OCI-LY7 (cell line): ENCODE measurements around the gene SRCIN1. TPM values are rescaled to one million over a fixed set of nuclear protein-coding genes. Genes with fewer than 3 reads are reported as not detected.

Experiments used
- BruUV-seq: library from RNA; stranded (reverse); fragments of 400-500 nt; replicated peaks from 2 replicates; lab custom pipeline; 2021; lab: Mats Ljungman, UMichigan
- CTCF ChIA-PET: fragments of 300-600 bp; sonication (Branson Sonifier 250); formaldehyde crosslinking; loops from one replicate; lab custom pipeline; 2022; ENCODE audit warnings: antibody characterized with exemption; ENCODE audit not compliant: unreplicated experiment; lab: Charles Lee
- POLR2A ChIA-PET: fragments of 300-600 bp; sonication (Branson Sonifier 250); formaldehyde crosslinking; loops from one replicate; lab custom pipeline; 2022; ENCODE audit warnings: antibody characterized with exemption; lab: Charles Lee
- DNase-seq: peaks from one replicate; pipeline ENCODE4 v3.0.0-alpha.2; 2015; ENCODE audit warnings: low spot score
- H2AFZ ChIP-seq: fragments of 200-600 bp; sonication (generic), shearing (Covaris generic); 2 replicates; pipeline ENCODE4 v1.6.1; 2014; ENCODE audit warnings: mild to moderate bottlenecking, antibody characterized with exemption, low read length, moderate library complexity
- H3K27ac ChIP-seq: fragments of 200-600 bp; sonication (generic); 2 replicates; pipeline ENCODE4 v1.5.1; 2014; ENCODE audit warnings: mixed run types, low read depth, mild to moderate bottlenecking, moderate library complexity, low read length, inconsistent platforms; ENCODE audit not compliant: poor library complexity, severe bottlenecking
- H3K36me3 ChIP-seq: fragments of 200-600 bp; sonication (generic); 2 replicates; pipeline ENCODE4 v1.6.1; 2014; ENCODE audit warnings: mild to moderate bottlenecking, antibody characterized with exemption, low read length, moderate library complexity, mixed read lengths; ENCODE audit not compliant: insufficient read depth
- H3K4me1 ChIP-seq: fragments of 200-600 bp; sonication (generic); 2 replicates; pipeline ENCODE4 v1.5.1; 2014; ENCODE audit warnings: mild to moderate bottlenecking, low read length; ENCODE audit not compliant: insufficient read depth, poor library complexity, severe bottlenecking
- H3K4me2 ChIP-seq: fragments of 200-600 bp; sonication (generic); 2 replicates; pipeline ENCODE4 v1.6.1; 2014; ENCODE audit warnings: mild to moderate bottlenecking, low read length
- H3K4me3 ChIP-seq: fragments of 200-600 bp; sonication (generic); 2 replicates; pipeline ENCODE4 v1.5.1; 2014; ENCODE audit warnings: mild to moderate bottlenecking, low read depth, low read length; ENCODE audit not compliant: poor library complexity, severe bottlenecking
- H3K79me2 ChIP-seq: fragments of 200-600 bp; sonication (generic); 2 replicates; pipeline ENCODE4 v1.6.1; 2016; ENCODE audit warnings: low read depth, mild to moderate bottlenecking, low read length, moderate library complexity, mixed read lengths; ENCODE audit not compliant: insufficient read depth
- H3K9me2 ChIP-seq: fragments of 200-600 bp; sonication (generic); 2 replicates; pipeline ENCODE4 v1.6.1; 2016; ENCODE audit warnings: mild to moderate bottlenecking, low read length, mixed read lengths; ENCODE audit not compliant: insufficient read depth
- H3K9me3 ChIP-seq: fragments of 200-600 bp; sonication (generic); 2 replicates; pipeline ENCODE4 v1.6.1; 2014; ENCODE audit warnings: mild to moderate bottlenecking, mixed run types, low read length, mixed read lengths
- H4K20me1 ChIP-seq: fragments of 200-600 bp; sonication (generic); 2 replicates; pipeline ENCODE4 v1.6.1; 2014; ENCODE audit warnings: mild to moderate bottlenecking, antibody characterized with exemption, low read length, moderate library complexity, mixed read lengths; ENCODE audit not compliant: insufficient read depth
- EZH2phosphoT487 ChIP-seq: fragments of 200-600 bp; sonication (generic); IDR thresholded peaks from 2 replicates; pipeline ENCODE4 v1.6.1; 2018; ENCODE audit warnings: low read depth, borderline replicate concordance, mild to moderate bottlenecking, mixed run types, antibody characterized with exemption, low read length, moderate library complexity, mixed read lengths
- intact Hi-C: fragments of 100-400 bp; cut with micrococcal nuclease; formaldehyde crosslinking; loops from one replicate; pipeline ENCODE4 v1.10.0; 2022; ENCODE audit not compliant: unreplicated experiment
- total RNA-seq, 2 experiments: library from RNA; depleted of rRNA in 1 of 2; stranded (reverse); fragments of >200 nt in 1 of 2; shearing (Covaris generic) in 1 of 2; gene quantifications; 2 replicates each; pipeline ENCODE4 v1.2.3, GENCODE V29; 2014 to 2022
- TF ChIP-seq, protein P1 (sequence below): fragments of 200-600 bp; sonication (generic); conservative IDR thresholded peaks from 2 replicates; pipeline ENCODE4 v1.5.1; 2014; ENCODE audit warnings: mild to moderate bottlenecking, antibody characterized with exemption, low read length, moderate library complexity, mixed read lengths

Gene SRCIN1
- total RNA-seq, 2 experiments from 2014 or later: 1.5 to 4.6 TPM

DNA sequence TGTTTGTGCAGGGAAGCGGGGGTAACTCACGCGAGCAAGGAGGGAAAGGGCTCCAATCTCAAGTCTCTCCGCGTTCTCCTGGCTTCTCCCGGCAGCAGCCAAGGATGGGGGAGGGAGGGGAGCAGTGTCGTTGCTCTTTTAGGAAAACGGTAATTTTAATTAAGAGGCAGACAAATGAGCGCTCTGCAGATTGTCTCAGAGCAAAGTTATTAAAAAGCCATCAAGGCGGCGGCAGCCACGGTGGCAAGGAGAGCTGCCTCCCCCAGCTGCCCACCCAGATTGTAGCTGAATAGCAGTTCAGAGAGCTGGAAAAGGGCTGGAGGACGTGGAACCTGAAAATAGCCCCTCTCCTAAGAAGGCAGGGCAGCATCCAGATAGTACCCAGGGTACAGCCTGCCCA is 11.6 kb downstream of the SRCIN1 start:
- Histone ChIP-seq H3K27ac (no peak overlapping the region), H3K4me1 (peaks cover 27% of the 10 kb centered on the region), H3K9me3 (no peaks in the 10 kb centered on the region), H3K4me3 (no peak overlapping the region), H4K20me1 (no peaks in the 10 kb centered on the region), H3K36me3 (no peaks in the 10 kb centered on the region), H3K9me2 (no peaks in the 10 kb centered on the region), H2AFZ (no peak overlapping the region), H3K79me2 (no peaks in the 10 kb centered on the region), H3K4me2 (no peak overlapping the region)
- ChIA-PET CTCF (no interaction called here), POLR2A (no interaction called here)
- no TSS peak for BruUV-seq
- intact Hi-C loops: no loop called here
- no peak for TF ChIP-seq EZH2phosphoT487
- TF ChIP-seq, protein P1, sequence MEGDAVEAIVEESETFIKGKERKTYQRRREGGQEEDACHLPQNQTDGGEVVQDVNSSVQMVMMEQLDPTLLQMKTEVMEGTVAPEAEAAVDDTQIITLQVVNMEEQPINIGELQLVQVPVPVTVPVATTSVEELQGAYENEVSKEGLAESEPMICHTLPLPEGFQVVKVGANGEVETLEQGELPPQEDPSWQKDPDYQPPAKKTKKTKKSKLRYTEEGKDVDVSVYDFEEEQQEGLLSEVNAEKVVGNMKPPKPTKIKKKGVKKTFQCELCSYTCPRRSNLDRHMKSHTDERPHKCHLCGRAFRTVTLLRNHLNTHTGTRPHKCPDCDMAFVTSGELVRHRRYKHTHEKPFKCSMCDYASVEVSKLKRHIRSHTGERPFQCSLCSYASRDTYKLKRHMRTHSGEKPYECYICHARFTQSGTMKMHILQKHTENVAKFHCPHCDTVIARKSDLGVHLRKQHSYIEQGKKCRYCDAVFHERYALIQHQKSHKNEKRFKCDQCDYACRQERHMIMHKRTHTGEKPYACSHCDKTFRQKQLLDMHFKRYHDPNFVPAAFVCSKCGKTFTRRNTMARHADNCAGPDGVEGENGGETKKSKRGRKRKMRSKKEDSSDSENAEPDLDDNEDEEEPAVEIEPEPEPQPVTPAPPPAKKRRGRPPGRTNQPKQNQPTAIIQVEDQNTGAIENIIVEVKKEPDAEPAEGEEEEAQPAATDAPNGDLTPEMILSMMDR: no peak
- no peak for DNase-seq

DNA sequence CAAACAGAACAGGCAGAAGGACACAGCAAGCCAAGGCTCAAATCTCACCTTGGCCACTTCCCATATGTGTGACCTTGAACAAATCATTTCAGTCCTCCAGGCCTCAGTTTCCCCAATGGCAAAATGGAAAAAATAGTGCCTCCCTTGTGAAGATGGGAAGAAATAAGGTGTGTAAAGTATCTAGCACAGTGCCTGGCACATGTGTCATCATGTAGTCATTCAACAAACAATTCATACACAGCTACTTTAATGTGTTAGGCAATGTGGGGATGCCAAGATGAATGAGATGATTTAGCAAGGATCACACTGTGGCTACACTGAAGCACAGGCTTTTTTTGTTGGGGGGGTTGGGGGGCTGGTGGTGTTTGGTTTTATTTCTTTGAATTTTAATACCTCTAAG is 13.3 kb downstream of the SRCIN1 start:
- TF ChIP-seq, protein P1: no peak
- TF ChIP-seq EZH2phosphoT487: no peak
- no peaks in the 10 kb centered on the region for H4K20me1 ChIP-seq
- no peaks in the 10 kb centered on the region for H3K9me2 ChIP-seq
- no peaks in the 10 kb centered on the region for H3K36me3 ChIP-seq
- no peak overlapping the region for H2AFZ ChIP-seq
- BruUV-seq: no TSS peak
- intact Hi-C loops: no loop called here
- H3K79me2 ChIP-seq: no peaks in the 10 kb centered on the region
- DNase-seq: no peak
- H3K9me3 ChIP-seq: no peaks in the 10 kb centered on the region
- no peak overlapping the region for H3K4me2 ChIP-seq
- H3K4me3 ChIP-seq: no peak overlapping the region
- H3K27ac ChIP-seq: no peak overlapping the region
- CTCF ChIA-PET: no interaction called here
- peaks cover 35% of the 10 kb centered on the region for H3K4me1 ChIP-seq
- POLR2A ChIA-PET: no interaction called here

DNA sequence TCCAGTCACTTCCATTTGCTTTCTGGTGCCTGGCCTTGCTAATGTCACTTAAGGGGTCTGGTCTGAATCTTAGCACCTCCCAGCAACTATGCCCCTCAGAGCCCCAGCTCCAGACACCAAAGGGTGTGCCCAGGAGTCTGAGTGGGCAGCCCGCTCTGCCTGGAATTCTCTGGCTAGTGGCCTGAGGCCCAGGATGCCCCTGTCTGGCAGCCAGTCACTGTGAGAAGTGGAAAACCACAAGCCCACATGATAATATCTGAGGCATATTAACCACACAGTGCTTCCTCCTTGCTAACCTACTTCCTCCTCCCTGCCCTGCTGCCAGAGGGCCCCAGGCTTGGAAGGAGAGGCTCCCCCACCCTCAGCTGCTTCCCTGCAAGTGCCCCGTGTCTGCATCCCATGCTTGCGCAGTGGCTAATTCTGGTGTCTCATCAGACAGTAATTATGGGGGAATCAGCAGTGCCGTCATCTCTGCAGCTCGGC is 14.0 kb downstream of the SRCIN1 start:
- Histone ChIP-seq H3K79me2 (no peaks in the 10 kb centered on the region), H3K4me2 (peak overlapping the region; percentile 51), H3K36me3 (no peaks in the 10 kb centered on the region), H4K20me1 (no peaks in the 10 kb centered on the region), H3K27ac (peak overlapping the region; percentile 45), H3K9me3 (no peaks in the 10 kb centered on the region), H2AFZ (peak overlapping the region; percentile 69), H3K4me3 (peak overlapping the region; percentile 2), H3K4me1 (peaks cover 36% of the 10 kb centered on the region), H3K9me2 (no peaks in the 10 kb centered on the region)
- POLR2A ChIA-PET: no interaction called here
- CTCF ChIA-PET: no interaction called here
- TF ChIP-seq EZH2phosphoT487: no peak
- TF ChIP-seq, protein P1: no peak
- BruUV-seq: no TSS peak
- DNase-seq: no peak
- intact Hi-C loops: no loop called here
